GM23338 (cell line): ENCODE measurements around the gene SAA2. TPM values are rescaled to one million over a fixed set of nuclear protein-coding genes. Genes with fewer than 3 reads are reported as not detected.

Source experiments
- ATAC-seq: fragments of 200-7000 bp; cut with Tn5 transposase; 3 replicates; pipeline ENCODE4 v1.9.1; 2020
- DNase-seq: peaks from one replicate; pipeline ENCODE4 v3.0.0-alpha.2; 2015; ENCODE audit warnings: low spot score
- H2AFZ ChIP-seq: fragments of 200-600 bp; sonication (generic); 2 replicates; pipeline ENCODE4 v1.8.0; 2016; ENCODE audit warnings: antibody characterized with exemption, mild to moderate bottlenecking, moderate library complexity
- H3F3A ChIP-seq: fragments of 200-600 bp; sonication (generic); replicated peaks from 2 replicates; pipeline ENCODE4 v1.8.0; 2017; ENCODE audit warnings: antibody characterized with exemption, mixed run types, low read depth
- H3K27ac ChIP-seq: fragments of 200-600 bp; sonication (generic); 2 replicates; pipeline ENCODE4 v1.6.1; 2016; ENCODE audit warnings: low read depth
- H3K27me3 ChIP-seq: fragments of 200-600 bp; sonication (generic); 2 replicates; pipeline ENCODE4 v1.8.0; 2016; ENCODE audit warnings: mild to moderate bottlenecking, mixed run types, moderate library complexity; ENCODE audit not compliant: insufficient read depth
- H3K36me3 ChIP-seq: fragments of 200-600 bp; sonication (generic); 2 replicates; pipeline ENCODE4 v1.8.0; 2016; ENCODE audit warnings: mild to moderate bottlenecking; ENCODE audit not compliant: insufficient read depth
- H3K4me1 ChIP-seq: fragments of 200-600 bp; sonication (generic); 2 replicates; pipeline ENCODE4 v1.8.0; 2016; ENCODE audit warnings: mild to moderate bottlenecking, moderate library complexity; ENCODE audit not compliant: insufficient read depth
- H3K4me2 ChIP-seq: fragments of 200-600 bp; sonication (generic); 2 replicates; pipeline ENCODE4 v1.7.1; 2017; ENCODE audit warnings: mixed run types
- H3K4me3 ChIP-seq: fragments of 200-600 bp; sonication (generic); 2 replicates; pipeline ENCODE4 v1.6.1; 2016; ENCODE audit warnings: mixed run types
- H3K79me2 ChIP-seq: fragments of 200-600 bp; sonication (generic); replicated peaks from 2 replicates; pipeline ENCODE4 v1.8.0; 2017; ENCODE audit warnings: mild to moderate bottlenecking; ENCODE audit not compliant: insufficient read depth
- H3K9me2 ChIP-seq: fragments of 200-600 bp; sonication (generic); 2 replicates; pipeline ENCODE4 v1.8.0; 2017; ENCODE audit not compliant: insufficient read depth
- H4K20me1 ChIP-seq: fragments of 200-600 bp; sonication (generic); replicated peaks from 2 replicates; pipeline ENCODE4 v1.8.0; 2017; ENCODE audit warnings: mild to moderate bottlenecking; ENCODE audit not compliant: insufficient read depth
- H3K27ac Mint-ChIP-seq: 2 replicates; pipeline ENCODE4 v1.8.0; 2020; ENCODE audit warnings: inconsistent platforms, mild to moderate bottlenecking, moderate library complexity, mixed read lengths
- H3K27me3 Mint-ChIP-seq: 3 replicates; pipeline ENCODE4 v1.8.0; 2022; ENCODE audit warnings: low read depth, mild to moderate bottlenecking, moderate library complexity, mixed read lengths, inconsistent platforms; ENCODE audit not compliant: insufficient read depth, poor library complexity
- H3K36me3 Mint-ChIP-seq: 3 replicates; pipeline ENCODE4 v1.8.0; 2021; ENCODE audit warnings: low read depth, mild to moderate bottlenecking, inconsistent platforms, moderate library complexity, mixed read lengths
- H3K4me1 Mint-ChIP-seq: 3 replicates; pipeline ENCODE4 v1.8.0; 2020; ENCODE audit warnings: mild to moderate bottlenecking, inconsistent platforms, mixed read lengths
- H3K4me3 Mint-ChIP-seq: 3 replicates; pipeline ENCODE4 v1.8.0; 2021; ENCODE audit warnings: moderate library complexity, mild to moderate bottlenecking, inconsistent platforms, mixed read lengths
- H3K9me3 Mint-ChIP-seq: 3 replicates; pipeline ENCODE4 v1.8.0; 2020; ENCODE audit warnings: moderate library complexity, mild to moderate bottlenecking, inconsistent platforms, mixed read lengths
- CREB1 ChIP-seq: fragments of 250-450 bp; sonication (Bioruptor Pico); IDR thresholded peaks from 2 replicates; pipeline ENCODE4 v1.5.0; 2020; ENCODE audit warnings: low read depth, mild to moderate bottlenecking, moderate library complexity
- CTCF ChIP-seq, 2 experiments: fragments of 200-600 bp in 1 of 2; sonication (generic) in 1 of 2; conservative IDR thresholded peaks; 2 replicates each; pipeline versions ENCODE4 v1.5.1 to v1.6.1; 2016 to 2017; ENCODE audit warnings: antibody characterized with exemption in 2 of 2, low read depth in 2 of 2, mild to moderate bottlenecking in 2 of 2, moderate library complexity in 1 of 2
- ETS1 ChIP-seq: IDR thresholded peaks from 2 replicates; pipeline ENCODE4 v1.6.1; 2016; ENCODE audit warnings: antibody characterized with exemption
- EZH2 ChIP-seq: fragments of 200-600 bp; sonication (generic); IDR thresholded peaks from one replicate; pipeline ENCODE4 v1.8.0; 2017; ENCODE audit warnings: antibody characterized with exemption, mild to moderate bottlenecking, low read depth; ENCODE audit not compliant: unreplicated experiment
- EZH2phosphoT487 ChIP-seq: fragments of 200-600 bp; sonication (generic); IDR thresholded peaks from one replicate; pipeline ENCODE4 v1.8.1; 2018; ENCODE audit warnings: antibody characterized with exemption; ENCODE audit not compliant: unreplicated experiment
- NANOG ChIP-seq: IDR thresholded peaks from 2 replicates; pipeline ENCODE4 v1.6.1; 2016; ENCODE audit warnings: antibody characterized with exemption, borderline replicate concordance
- STAT1 ChIP-seq: IDR thresholded peaks from one replicate; pipeline ENCODE4 v1.6.1; 2016; ENCODE audit warnings: antibody characterized with exemption; ENCODE audit not compliant: unreplicated experiment
- ZNF114 ChIP-seq: fragments of 250-450 bp; sonication (Bioruptor Pico); IDR thresholded peaks from 2 replicates; pipeline ENCODE4 v1.5.0; 2020; ENCODE audit warnings: mild to moderate bottlenecking, moderate library complexity
- ZNF331 ChIP-seq: fragments of 250-450 bp; sonication (Bioruptor Pico); IDR thresholded peaks from 2 replicates; pipeline ENCODE4 v1.5.0; 2020; ENCODE audit warnings: low read depth, mild to moderate bottlenecking, moderate library complexity
- polyA plus RNA-seq: library from polyadenylated mRNA; unstranded; fragments of >200 nt; fragmentation: Nextera tagmentation; extraction: Ambion mirVana; gene quantifications from 2 replicates; pipeline ENCODE4 v1.2.1, GENCODE V29; 2016
- total RNA-seq: library from RNA; depleted of rRNA; stranded (reverse); fragments of >200 nt; shearing (Covaris generic); gene quantifications from 2 replicates; pipeline ENCODE4 v1.2.3, GENCODE V29; 2014
- TF ChIP-seq, protein P1 (sequence below): fragments of 250-450 bp; sonication (Bioruptor Pico); IDR thresholded peaks from 2 replicates; pipeline ENCODE4 v1.5.0; 2020; ENCODE audit warnings: mild to moderate bottlenecking, moderate library complexity

SAA2 gene
- total and polyA plus RNA-seq, 2 experiments from 2014 or later = not detected

- no peak for TF ChIP-seq EZH2
- TF ChIP-seq ETS1 = no peak
- H3K9me3 Mint-ChIP-seq = no peaks in the 10 kb centered on the region
- Histone ChIP-seq H3K79me2 (no peaks in the 10 kb centered on the region), H2AFZ (no peak overlapping the region), H3K27me3 (no peaks in the 10 kb centered on the region), H4K20me1 (no peaks in the 10 kb centered on the region), H3F3A (no peaks in the 10 kb centered on the region), H3K4me2 (no peak overlapping the region), H3K27ac (no peak overlapping the region), H3K36me3 (no peaks in the 10 kb centered on the region), H3K9me2 (peaks cover 6% of the 10 kb centered on the region; the same call in 1 of the 2 replicates), H3K4me1 (no peaks in the 10 kb centered on the region), H3K4me3 (no peak overlapping the region)
- no peak overlapping the region for H3K27ac Mint-ChIP-seq
- no peaks in the 10 kb centered on the region for H3K4me1 Mint-ChIP-seq
- no peak overlapping the region for H3K4me3 Mint-ChIP-seq
- DNase-seq (no peak), ATAC-seq (no peak)
- H3K36me3 Mint-ChIP-seq = no peaks in the 10 kb centered on the region
- peaks cover 6% of the 10 kb centered on the region for H3K27me3 Mint-ChIP-seq
These were observed 5.4 kb upstream of the SAA2 start for GRCh38 chr11:18253778-18254338.

DNA sequence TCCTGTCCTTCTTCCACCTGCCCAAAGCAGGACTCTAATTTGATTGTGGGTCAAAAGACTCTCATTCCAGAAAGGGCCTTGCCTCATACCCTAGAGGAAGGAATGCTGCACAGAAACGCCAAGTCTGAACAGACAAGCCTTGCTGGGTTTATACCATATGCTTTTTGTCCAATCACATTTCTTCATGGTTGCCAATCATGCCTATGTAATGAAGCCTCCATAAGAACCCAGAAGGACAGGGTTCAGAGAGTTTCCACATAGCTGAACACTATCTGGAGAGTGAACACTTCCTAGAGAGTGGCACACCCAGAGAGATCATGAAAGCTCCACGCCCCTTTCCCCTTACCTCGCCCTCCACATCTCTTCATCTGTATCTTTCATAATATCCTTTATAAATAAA is 4.8 kb upstream of the SAA2 start:
- Mint-ChIP-seq H3K4me1 (no peaks in the 10 kb centered on the region), H3K4me3 (no peak overlapping the region), H3K27me3 (peaks cover 6% of the 10 kb centered on the region), H3K27ac (no peak overlapping the region), H3K36me3 (no peaks in the 10 kb centered on the region), H3K9me3 (no peaks in the 10 kb centered on the region)
- no peak overlapping the region for H3K4me3 ChIP-seq
- no peaks in the 10 kb centered on the region for H3K36me3 ChIP-seq
- H3K79me2 ChIP-seq = no peaks in the 10 kb centered on the region
- H3K27me3 ChIP-seq = no peaks in the 10 kb centered on the region
- H4K20me1 ChIP-seq = no peaks in the 10 kb centered on the region
- ATAC-seq (no peak), DNase-seq (no peak)
- no peak overlapping the region for H3K4me2 ChIP-seq
- no peaks in the 10 kb centered on the region for H3K4me1 ChIP-seq
- peaks cover 6% of the 10 kb centered on the region; the same call in 1 of the 2 replicates for H3K9me2 ChIP-seq
- no peak overlapping the region for H2AFZ ChIP-seq
- H3K27ac ChIP-seq = no peak overlapping the region
- H3F3A ChIP-seq = no peaks in the 10 kb centered on the region
- TF ChIP-seq CTCF (conservative IDR thresholded peaks at IDR 0.05; ENCODE audit: low read depth in 2 of 2) = no peak
- TF ChIP-seq EZH2 = no peak
- no peak for TF ChIP-seq CREB1 (CRISPR knock-in tag)
- TF ChIP-seq EZH2phosphoT487 = no peak
- no peak for TF ChIP-seq STAT1
- no peak for TF ChIP-seq ETS1
- TF ChIP-seq NANOG = no peak
- TF ChIP-seq, protein P1, sequence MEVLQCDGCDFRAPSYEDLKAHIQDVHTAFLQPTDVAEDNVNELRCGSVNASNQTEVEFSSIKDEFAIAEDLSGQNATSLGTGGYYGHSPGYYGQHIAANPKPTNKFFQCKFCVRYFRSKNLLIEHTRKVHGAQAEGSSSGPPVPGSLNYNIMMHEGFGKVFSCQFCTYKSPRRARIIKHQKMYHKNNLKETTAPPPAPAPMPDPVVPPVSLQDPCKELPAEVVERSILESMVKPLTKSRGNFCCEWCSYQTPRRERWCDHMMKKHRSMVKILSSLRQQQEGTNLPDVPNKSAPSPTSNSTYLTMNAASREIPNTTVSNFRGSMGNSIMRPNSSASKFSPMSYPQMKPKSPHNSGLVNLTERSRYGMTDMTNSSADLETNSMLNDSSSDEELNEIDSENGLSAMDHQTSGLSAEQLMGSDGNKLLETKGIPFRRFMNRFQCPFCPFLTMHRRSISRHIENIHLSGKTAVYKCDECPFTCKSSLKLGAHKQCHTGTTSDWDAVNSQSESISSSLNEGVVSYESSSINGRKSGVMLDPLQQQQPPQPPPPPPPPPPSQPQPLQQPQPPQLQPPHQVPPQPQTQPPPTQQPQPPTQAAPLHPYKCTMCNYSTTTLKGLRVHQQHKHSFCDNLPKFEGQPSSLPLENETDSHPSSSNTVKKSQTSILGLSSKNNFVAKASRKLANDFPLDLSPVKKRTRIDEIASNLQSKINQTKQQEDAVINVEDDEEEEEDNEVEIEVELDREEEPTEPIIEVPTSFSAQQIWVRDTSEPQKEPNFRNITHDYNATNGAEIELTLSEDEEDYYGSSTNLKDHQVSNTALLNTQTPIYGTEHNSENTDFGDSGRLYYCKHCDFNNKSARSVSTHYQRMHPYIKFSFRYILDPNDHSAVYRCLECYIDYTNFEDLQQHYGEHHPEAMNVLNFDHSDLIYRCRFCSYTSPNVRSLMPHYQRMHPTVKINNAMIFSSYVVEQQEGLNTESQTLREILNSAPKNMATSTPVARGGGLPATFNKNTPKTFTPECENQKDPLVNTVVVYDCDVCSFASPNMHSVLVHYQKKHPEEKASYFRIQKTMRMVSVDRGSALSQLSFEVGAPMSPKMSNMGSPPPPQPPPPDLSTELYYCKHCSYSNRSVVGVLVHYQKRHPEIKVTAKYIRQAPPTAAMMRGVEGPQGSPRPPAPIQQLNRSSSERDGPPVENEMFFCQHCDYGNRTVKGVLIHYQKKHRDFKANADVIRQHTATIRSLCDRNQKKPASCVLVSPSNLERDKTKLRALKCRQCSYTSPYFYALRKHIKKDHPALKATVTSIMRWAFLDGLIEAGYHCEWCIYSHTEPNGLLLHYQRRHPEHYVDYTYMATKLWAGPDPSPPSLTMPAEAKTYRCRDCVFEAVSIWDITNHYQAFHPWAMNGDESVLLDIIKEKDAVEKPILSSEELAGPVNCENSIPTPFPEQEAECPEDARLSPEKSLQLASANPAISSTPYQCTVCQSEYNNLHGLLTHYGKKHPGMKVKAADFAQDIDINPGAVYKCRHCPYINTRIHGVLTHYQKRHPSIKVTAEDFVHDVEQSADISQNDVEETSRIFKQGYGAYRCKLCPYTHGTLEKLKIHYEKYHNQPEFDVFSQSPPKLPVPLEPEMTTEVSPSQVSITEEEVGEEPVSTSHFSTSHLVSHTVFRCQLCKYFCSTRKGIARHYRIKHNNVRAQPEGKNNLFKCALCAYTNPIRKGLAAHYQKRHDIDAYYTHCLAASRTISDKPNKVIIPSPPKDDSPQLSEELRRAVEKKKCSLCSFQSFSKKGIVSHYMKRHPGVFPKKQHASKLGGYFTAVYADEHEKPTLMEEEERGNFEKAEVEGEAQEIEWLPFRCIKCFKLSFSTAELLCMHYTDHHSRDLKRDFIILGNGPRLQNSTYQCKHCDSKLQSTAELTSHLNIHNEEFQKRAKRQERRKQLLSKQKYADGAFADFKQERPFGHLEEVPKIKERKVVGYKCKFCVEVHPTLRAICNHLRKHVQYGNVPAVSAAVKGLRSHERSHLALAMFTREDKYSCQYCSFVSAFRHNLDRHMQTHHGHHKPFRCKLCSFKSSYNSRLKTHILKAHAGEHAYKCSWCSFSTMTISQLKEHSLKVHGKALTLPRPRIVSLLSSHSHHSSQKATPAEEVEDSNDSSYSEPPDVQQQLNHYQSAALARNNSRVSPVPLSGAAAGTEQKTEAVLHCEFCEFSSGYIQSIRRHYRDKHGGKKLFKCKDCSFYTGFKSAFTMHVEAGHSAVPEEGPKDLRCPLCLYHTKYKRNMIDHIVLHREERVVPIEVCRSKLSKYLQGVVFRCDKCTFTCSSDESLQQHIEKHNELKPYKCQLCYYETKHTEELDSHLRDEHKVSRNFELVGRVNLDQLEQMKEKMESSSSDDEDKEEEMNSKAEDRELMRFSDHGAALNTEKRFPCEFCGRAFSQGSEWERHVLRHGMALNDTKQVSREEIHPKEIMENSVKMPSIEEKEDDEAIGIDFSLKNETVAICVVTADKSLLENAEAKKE (CRISPR knock-in tag) = no peak
- no peak for TF ChIP-seq ZNF114
- no peak for TF ChIP-seq ZNF331 (CRISPR knock-in tag)
